Sigmoid colon (tissue), 7 donors: ENCODE results near the gene ITGA11. TPM values are rescaled to one million over a fixed set of nuclear protein-coding genes. Genes with fewer than 3 reads are reported as not detected.

Source experiments
- DNase-seq: peaks from one replicate; pipeline ENCODE4 v3.0.0-alpha.2; 2019
- H3K27ac ChIP-seq, 4 donors: fragments of 200-600 bp; sonication (generic); one replicate each; pipeline ENCODE4 v1.5.1; 2016 to 2019; ENCODE audit warnings: mild to moderate bottlenecking in 1 of 4
- H3K27me3 ChIP-seq, 3 donors: fragments of 200-600 bp; sonication (generic); one replicate each; pipeline ENCODE4 v1.5.1; 2019; ENCODE audit warnings: mild to moderate bottlenecking in 1 of 3
- H3K36me3 ChIP-seq, 4 donors: fragments of 200-600 bp; sonication (generic); one replicate each; pipeline ENCODE4 v1.5.1; 2016 to 2019
- H3K4me1 ChIP-seq, 4 donors: fragments of 200-600 bp; sonication (generic); one replicate each; pipeline ENCODE4 v1.5.1; 2017 to 2019
- H3K4me3 ChIP-seq, 4 donors: fragments of 200-600 bp; sonication (generic); one replicate each; pipeline ENCODE4 v1.5.1; 2017 to 2019; ENCODE audit warnings: mild to moderate bottlenecking in 2 of 4, moderate library complexity in 1 of 4
- H3K9me3 ChIP-seq, 4 donors: fragments of 200-600 bp in 3 of 4; sonication (generic) in 3 of 4; one replicate each; pipeline versions ENCODE4 v1.5.1 to v1.6.1; 2013 to 2019
- CTCF ChIP-seq, 4 experiments: fragments of 450-650 bp in 3 of 4; fragments of 200-600 bp in 1 of 4; IDR thresholded peaks; one replicate each; pipeline ENCODE4 v1.5.1; 2016 to 2019; ENCODE audit warnings: antibody characterized with exemption in 4 of 4, mild to moderate bottlenecking in 3 of 4, moderate library complexity in 2 of 4
- EP300 ChIP-seq, 4 donors: sonication (generic); formaldehyde crosslinking; IDR thresholded peaks; one replicate each; pipeline ENCODE4 v1.6.1; 2017; ENCODE audit warnings: antibody characterized with exemption in 4 of 4
- POLR2A ChIP-seq, 2 donors: fragments of 450-650 bp; IDR thresholded peaks; one replicate each; pipeline ENCODE4 v1.6.1; 2016; ENCODE audit warnings: antibody characterized with exemption in 2 of 2, mild to moderate bottlenecking in 2 of 2, moderate library complexity in 2 of 2
- POLR2AphosphoS5 ChIP-seq, 4 donors: sonication (generic); formaldehyde crosslinking; IDR thresholded peaks; one replicate each; pipeline ENCODE4 v1.6.1; 2017; ENCODE audit warnings: antibody characterized with exemption in 4 of 4
- WGBS, 2 donors: extraction: QIAGEN DNeasy Blood & Tissue Kit; methylation state at CpG; one replicate each; pipeline ENCODE4 v1.1.7; 2013; 5-methylcytosine and 5-hydroxymethylcytosine counted together
- intact Hi-C: fragments of 100-400 bp; cut with DNase I; formaldehyde crosslinking; loops from one replicate; pipeline ENCODE4 v1.15.1; 2023
- polyA plus RNA-seq, 3 donors: library from polyadenylated mRNA; stranded (reverse); fragments of 200-250 nt; gene quantifications; one replicate each; pipeline ENCODE4 v1.2.3, GENCODE V29; 2013
- total RNA-seq, 4 donors: library from RNA; depleted of rRNA; stranded (reverse); fragments of >200 nt; gene quantifications; one replicate each; pipeline ENCODE4 v1.1.0, GENCODE V29; 2016
- donor health status: healthy with polysubstance abuse.
- donor health status: Bipolar disorder and iron deficiency.
- donor health status: healthy.

The ITGA11 gene
- total and polyA plus RNA-seq, 7 donors, result 0.71 to 6.1 (median 1.2) TPM

DNA sequence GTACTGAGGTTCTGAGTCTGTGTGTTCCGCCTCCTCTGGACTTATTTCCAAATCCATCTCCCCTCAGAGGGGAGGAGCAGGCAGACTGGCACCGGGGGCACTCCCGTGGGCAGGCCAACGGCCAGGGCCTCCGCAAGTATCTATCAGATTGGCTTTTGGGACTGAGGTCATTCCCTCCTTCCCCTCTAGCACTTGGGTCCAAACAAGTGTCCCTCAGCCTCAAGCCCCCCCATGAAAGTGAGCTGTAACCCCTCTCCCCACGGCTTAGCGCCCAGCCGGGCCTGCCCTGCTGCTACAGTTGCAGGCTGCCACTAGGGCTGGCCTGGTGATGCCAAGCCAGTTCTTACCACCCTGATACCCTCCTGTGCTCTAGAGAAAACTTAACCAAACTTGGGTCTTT lies 17.4 kb downstream of the ITGA11 start:
- peaks cover 0 to 12% (median 6%) of the 10 kb centered on the region in 4 donors for H3K4me1 ChIP-seq
- peak overlapping the region in 1 of 4 donors; percentile 49 for H3K27ac ChIP-seq
- no peak for DNase-seq
- H3K4me3 ChIP-seq, result no peak overlapping the region
- H3K9me3 ChIP-seq, result no peaks in the 10 kb centered on the region
- 92 to 96% methylated on average over 8 of the region's 8 CpGs for WGBS, 2 donors
- no peaks in the 10 kb centered on the region for H3K27me3 ChIP-seq
- H3K36me3 ChIP-seq, result no peaks in the 10 kb centered on the region
- intact Hi-C loops, result no loop called here
- no peak for TF ChIP-seq CTCF (IDR thresholded peaks at IDR 0.05)
- no peak for TF ChIP-seq POLR2AphosphoS5 (IDR thresholded peaks at IDR 0.05)

DNA sequence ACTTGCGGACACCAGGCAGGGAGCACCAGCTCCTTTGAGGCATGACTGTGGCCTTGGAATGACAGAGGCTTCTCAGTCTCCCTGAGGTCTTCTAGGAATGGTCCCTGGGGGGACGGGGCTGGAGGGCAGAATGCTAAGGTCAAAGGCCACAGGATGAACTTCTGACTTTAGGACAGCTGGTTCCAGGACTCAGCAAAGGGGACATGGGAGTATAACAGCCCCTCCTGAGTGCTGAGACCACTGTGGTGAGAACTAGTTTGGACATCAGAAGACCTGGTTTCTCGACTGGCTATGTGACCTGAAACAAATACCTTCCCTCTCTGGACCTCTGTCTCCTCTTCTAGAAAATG lies 17.8 kb downstream of the ITGA11 start:
- TF ChIP-seq POLR2A (IDR thresholded peaks at IDR 0.05), result no peak
- no peak for TF ChIP-seq CTCF (IDR thresholded peaks at IDR 0.05)
- no peak for TF ChIP-seq POLR2AphosphoS5 (IDR thresholded peaks at IDR 0.05)
- TF ChIP-seq EP300 (IDR thresholded peaks at IDR 0.05), result no peak
- DNase-seq, result no peak

GRCh38 chr15:68413363-68414205 lies 18.4 kb downstream of the ITGA11 start:
- TF ChIP-seq POLR2AphosphoS5 (IDR thresholded peaks at IDR 0.05) (no peak), CTCF (IDR thresholded peaks at IDR 0.05) (no peak), EP300 (IDR thresholded peaks at IDR 0.05) (no peak), POLR2A (IDR thresholded peaks at IDR 0.05) (no peak)
- intact Hi-C loops, result no loop called here
- WGBS, 2 donors, result 82 to 85% methylated on average over 15 of the region's 15 CpGs
- Histone ChIP-seq H3K4me1 (peaks cover 0 to 7% (median 2%) of the 10 kb centered on the region in 4 donors), H3K4me3 (no peak overlapping the region), H3K9me3 (no peaks in the 10 kb centered on the region), H3K27me3 (no peaks in the 10 kb centered on the region), H3K27ac (peak overlapping the region in 1 of 4 donors; percentile 49), H3K36me3 (no peaks in the 10 kb centered on the region)
- no peak for DNase-seq

More for the DNA sequence above, 17.8 kb downstream of the ITGA11 start:
- Histone ChIP-seq H3K27ac (peak overlapping the region in 1 of 4 donors; percentile 49), H3K9me3 (no peaks in the 10 kb centered on the region), H3K36me3 (no peaks in the 10 kb centered on the region), H3K4me1 (peaks cover 0 to 12% (median 5%) of the 10 kb centered on the region in 4 donors), H3K27me3 (no peaks in the 10 kb centered on the region), H3K4me3 (no peak overlapping the region)
- 88 to 90% methylated on average over 3 of the region's 3 CpGs for WGBS, 2 donors
- intact Hi-C loops, result no loop called here

- Histone ChIP-seq H3K27me3 (no peaks in the 10 kb centered on the region), H3K36me3 (no peaks in the 10 kb centered on the region), H3K4me3 (no peak overlapping the region), H3K9me3 (no peaks in the 10 kb centered on the region), H3K4me1 (no peaks in the 10 kb centered on the region), H3K27ac (no peak overlapping the region)
- WGBS, 2 donors, result 87 to 88% methylated on average over 8 of the region's 8 CpGs
- no peak for DNase-seq
- intact Hi-C loops, result no loop called here
- no peak for TF ChIP-seq POLR2A (IDR thresholded peaks at IDR 0.05)
- TF ChIP-seq CTCF (IDR thresholded peaks at IDR 0.05), result no peak
- no peak for TF ChIP-seq POLR2AphosphoS5 (IDR thresholded peaks at IDR 0.05)
- TF ChIP-seq EP300 (IDR thresholded peaks at IDR 0.05), result no peak
Observed at GRCh38 chr15:68412218-68412617, 19.7 kb downstream of the ITGA11 start.
